Activated T-cell treated with anti-CD3 and anti-CD28 coated beads, Interleukin-2, amount 50 U/mL, for 24 hours (primary cell): ENCODE data around the gene EBP.
A peak's percentile ranks its signal among the peaks of the same experiment; 100 is the strongest.
"Not testable (repeated sequence)": the region's sequence is repeated elsewhere in the genome, so short reads cannot be mapped to it uniquely, and the experiment has no call there.

ENCODE experiments used
- DNase-seq: peaks from one replicate; pipeline ENCODE4 v3.0.0-alpha.2; 2020
- H3K27ac Mint-ChIP-seq: 2 replicates; pipeline ENCODE4 v1.8.0; 2020; ENCODE audit warnings: mild to moderate bottlenecking, mixed read lengths
- H3K27me3 Mint-ChIP-seq: 2 replicates; pipeline ENCODE4 v1.8.0; 2020; ENCODE audit warnings: mixed read lengths
- H3K36me3 Mint-ChIP-seq: 2 replicates; pipeline ENCODE4 v1.8.0; 2020; ENCODE audit warnings: low read depth, mixed read lengths
- H3K4me1 Mint-ChIP-seq: 2 replicates; pipeline ENCODE4 v1.8.0; 2020; ENCODE audit warnings: low read depth, mixed read lengths
- H3K4me3 Mint-ChIP-seq: 2 replicates; pipeline ENCODE4 v1.8.0; 2020; ENCODE audit warnings: mild to moderate bottlenecking, moderate library complexity, mixed read lengths
- H3K9me3 Mint-ChIP-seq: 2 replicates; pipeline ENCODE4 v1.8.0; 2020; ENCODE audit warnings: mixed read lengths

The EBP gene

DNA sequence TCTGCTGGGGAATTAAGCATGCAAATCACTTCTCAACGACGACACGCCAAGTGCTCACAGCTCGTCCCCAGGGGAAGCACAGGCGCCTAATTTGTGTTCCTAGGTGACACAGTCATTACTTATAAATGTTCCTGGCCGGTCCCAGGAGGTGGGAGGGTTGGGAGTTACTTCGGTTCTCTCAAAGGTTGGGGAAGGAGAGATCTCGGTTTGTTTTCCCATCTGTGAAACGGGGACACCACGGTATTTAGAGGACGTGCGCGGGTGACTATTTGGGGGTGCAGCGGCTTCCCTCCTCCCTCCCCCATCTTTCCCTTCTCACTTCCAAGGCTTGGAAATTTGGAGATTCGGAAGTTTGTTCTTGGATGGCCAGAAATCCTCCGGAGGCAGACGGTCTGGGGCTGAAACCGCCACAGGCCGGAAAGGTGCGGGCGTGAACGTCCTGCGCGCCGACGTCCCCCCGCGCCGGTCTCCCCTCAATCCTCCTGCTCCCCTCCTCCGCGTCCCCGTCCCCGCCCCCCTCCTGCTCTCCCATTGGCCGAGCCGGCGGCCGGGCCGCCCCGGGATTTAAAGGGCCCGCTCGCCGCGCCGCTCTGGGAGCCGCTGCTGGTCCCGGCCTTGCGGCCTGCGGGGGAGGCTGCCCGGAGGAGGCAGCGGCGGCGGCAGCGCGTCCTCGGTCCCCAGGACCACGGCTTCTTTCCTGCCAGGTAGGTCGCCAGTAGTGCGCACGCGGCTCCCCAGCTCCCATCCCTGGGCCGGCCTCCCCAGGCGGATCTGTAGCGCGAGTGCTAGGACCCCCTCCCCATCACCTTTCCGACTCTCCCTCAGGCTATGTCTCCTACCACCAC, 13.0 kb upstream of the EBP start, which contains the start of gene PORCN:
TSS of gene PORCN (plus strand) at position 593 of the 845 bp plus-strand sequence. CDS start 829 bp downstream, outside the sequence.
- H3K27me3 Mint-ChIP-seq: peaks cover 10% of the 10 kb centered on the region
- H3K4me3 Mint-ChIP-seq: peak within 1 kb of the TSS; percentile 87
- H3K9me3 Mint-ChIP-seq: no peaks in the 10 kb centered on the region
- DNase-seq: peak; percentile 83
- peaks cover 19% of the 10 kb centered on the region for H3K4me1 Mint-ChIP-seq
- peak within 1 kb of the TSS; percentile 90 for H3K27ac Mint-ChIP-seq
- H3K36me3 Mint-ChIP-seq: peaks cover 4% of the 10 kb centered on the region

DNA sequence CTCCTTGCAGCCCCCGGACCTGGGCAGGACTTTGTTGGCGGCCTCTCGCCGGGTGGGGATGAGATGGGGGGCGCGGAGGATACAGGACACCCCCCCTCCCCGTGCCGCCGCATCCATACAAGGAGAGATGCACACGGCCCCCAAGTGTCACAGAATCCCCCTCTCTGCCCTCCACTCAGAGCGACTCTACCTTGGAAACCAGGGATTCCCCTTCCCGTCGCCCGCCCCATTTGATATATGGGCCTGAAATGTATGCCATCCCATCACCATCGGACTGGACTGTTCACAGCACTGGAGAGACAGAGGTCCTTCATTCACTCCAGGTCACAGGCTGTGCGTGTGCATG, 12.4 kb upstream of the EBP start:
- H3K4me3 Mint-ChIP-seq: peak overlapping the region; percentile 87
- peaks cover 4% of the 10 kb centered on the region for H3K36me3 Mint-ChIP-seq
- H3K4me1 Mint-ChIP-seq: peaks cover 19% of the 10 kb centered on the region
- peak overlapping the region; percentile 87 for H3K27ac Mint-ChIP-seq
- peaks cover 5% of the 10 kb centered on the region for H3K27me3 Mint-ChIP-seq
- no peaks in the 10 kb centered on the region for H3K9me3 Mint-ChIP-seq
- DNase-seq: no peak

DNA sequence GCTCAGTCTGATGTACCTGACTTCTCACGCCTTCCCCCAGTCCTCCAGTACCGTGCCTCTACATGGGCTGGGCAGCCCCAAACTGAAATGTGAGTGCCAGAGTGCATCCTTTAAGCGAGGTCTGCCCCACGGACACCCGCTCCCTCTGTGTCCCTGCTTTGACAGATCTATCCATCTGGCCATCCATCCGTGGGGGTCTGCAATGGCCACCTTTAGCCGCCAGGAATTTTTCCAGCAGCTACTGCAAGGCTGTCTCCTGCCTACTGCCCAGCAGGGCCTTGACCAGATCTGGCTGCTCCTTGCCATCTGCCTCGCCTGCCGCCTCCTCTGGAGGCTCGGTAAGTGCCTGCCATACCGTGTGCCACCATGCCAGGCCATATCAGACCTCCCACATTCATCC, 12.0 kb upstream of the EBP start:
- Mint-ChIP-seq H3K27ac (peak overlapping the region; percentile 87), H3K4me3 (peak overlapping the region; percentile 87), H3K9me3 (no peaks in the 10 kb centered on the region), H3K27me3 (peaks cover 4% of the 10 kb centered on the region), H3K36me3 (peaks cover 7% of the 10 kb centered on the region), H3K4me1 (peaks cover 19% of the 10 kb centered on the region)
- no peak for DNase-seq

DNA sequence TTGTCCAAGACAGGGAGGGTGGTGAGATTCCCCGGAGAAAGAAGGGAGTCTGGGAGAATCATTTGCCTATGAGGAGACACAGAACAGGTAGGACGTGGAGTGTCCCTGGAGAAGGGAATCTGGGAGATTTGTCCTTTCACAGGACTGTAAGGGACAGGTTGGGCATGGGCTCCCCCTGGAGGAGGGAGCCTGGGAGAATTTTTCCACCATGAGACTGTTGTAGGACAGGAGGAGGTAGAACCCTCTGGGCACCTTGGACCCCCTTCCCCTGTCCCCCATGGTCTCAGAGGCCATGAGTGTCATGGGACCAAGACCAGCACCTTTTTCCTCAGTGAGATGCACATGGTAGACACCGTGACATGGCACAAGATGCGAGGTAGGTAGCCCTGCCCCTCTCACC, 10.0 kb upstream of the EBP start:
- no peak for DNase-seq
- Mint-ChIP-seq H3K27ac (no peak overlapping the region), H3K4me3 (no peak overlapping the region), H3K9me3 (no peaks in the 10 kb centered on the region), H3K27me3 (peaks cover 8% of the 10 kb centered on the region), H3K4me1 (peaks cover 19% of the 10 kb centered on the region), H3K36me3 (peaks cover 16% of the 10 kb centered on the region)

DNA sequence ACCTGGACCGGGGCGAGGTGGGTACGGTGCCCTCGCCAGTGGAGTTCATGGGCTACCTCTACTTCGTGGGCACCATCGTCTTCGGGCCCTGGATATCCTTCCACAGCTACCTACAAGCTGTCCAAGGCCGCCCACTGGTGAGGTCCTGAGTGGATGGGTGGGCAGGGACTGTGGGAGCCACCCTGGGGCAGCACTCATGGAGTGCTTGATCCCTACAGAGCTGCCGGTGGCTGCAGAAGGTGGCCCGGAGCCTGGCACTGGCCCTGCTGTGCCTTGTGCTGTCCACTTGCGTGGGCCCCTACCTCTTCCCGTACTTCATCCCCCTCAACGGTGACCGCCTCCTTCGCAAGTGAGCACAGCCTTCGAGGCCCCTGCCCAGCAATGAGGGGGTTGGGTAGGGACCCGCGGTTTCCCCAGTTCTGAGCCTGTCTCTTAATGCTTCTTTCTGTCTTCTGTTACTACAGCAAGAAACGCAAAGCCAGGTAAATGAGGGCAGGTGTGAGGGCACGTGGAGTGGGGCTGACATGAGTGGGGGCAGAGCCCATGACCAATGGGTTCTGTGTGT, 9.2 kb upstream of the EBP start:
- H3K27me3 Mint-ChIP-seq: peaks cover 8% of the 10 kb centered on the region
- peaks cover 22% of the 10 kb centered on the region for H3K4me1 Mint-ChIP-seq
- peaks cover 16% of the 10 kb centered on the region for H3K36me3 Mint-ChIP-seq
- no peaks in the 10 kb centered on the region for H3K9me3 Mint-ChIP-seq
- no peak overlapping the region for H3K27ac Mint-ChIP-seq
- no peak overlapping the region for H3K4me3 Mint-ChIP-seq
- DNase-seq: no peak

DNA sequence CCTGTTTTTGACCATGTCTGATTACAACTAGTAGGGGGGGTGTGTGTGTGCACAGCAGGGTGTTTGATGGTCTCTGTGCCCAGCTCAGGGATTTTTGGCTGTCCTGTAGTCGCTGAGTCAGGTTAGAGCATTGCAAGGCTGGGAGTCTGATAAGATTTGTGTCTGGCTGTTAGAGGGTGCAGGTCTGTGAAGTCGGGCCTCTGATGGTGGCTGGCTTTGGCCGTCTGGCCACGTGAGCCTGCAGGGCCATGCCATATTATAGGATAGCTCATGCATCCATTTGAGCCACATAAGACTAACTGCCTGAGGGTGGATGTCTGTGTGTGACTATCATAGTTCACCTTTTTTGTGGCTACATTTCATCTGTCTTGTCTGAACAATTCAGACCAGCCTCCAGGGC, 7.9 kb upstream of the EBP start:
- DNase-seq: no peak
- Mint-ChIP-seq H3K36me3 (peaks cover 16% of the 10 kb centered on the region), H3K9me3 (no peaks in the 10 kb centered on the region), H3K27ac (no peak overlapping the region), H3K27me3 (peaks cover 8% of the 10 kb centered on the region), H3K4me1 (peaks cover 18% of the 10 kb centered on the region), H3K4me3 (no peak overlapping the region)

DNA sequence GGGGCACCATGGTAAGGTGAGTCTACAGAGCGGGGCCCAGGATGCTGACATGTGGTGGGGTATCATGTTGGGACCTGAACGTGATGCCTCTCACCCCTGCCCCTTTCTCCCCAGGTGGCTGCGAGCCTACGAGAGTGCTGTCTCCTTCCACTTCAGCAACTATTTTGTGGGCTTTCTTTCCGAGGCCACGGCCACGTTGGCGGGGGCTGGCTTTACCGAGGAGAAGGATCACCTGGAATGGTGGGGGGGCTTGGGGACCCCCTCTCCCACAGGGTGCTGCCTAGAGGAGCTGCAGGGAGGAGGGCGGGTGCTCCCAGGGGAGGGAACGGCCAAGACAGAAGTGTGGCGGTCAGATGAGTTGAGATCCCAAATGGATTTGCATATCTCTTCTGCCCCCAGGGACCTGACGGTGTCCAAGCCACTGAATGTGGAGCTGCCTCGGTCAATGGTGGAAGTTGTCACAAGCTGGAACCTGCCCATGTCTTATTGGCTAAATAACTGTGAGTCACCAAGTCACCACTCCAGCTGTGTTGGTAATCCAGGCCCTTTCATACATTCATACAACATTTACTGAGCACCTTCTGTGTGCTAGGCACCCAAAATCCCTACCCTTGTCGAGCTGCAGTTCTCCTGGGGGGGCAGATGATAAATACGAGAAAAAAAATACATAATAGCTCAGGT, 7.3 kb upstream of the EBP start:
- peaks cover 14% of the 10 kb centered on the region for H3K36me3 Mint-ChIP-seq
- no peak for DNase-seq
- no peak overlapping the region for H3K27ac Mint-ChIP-seq
- no peaks in the 10 kb centered on the region for H3K9me3 Mint-ChIP-seq
- H3K4me1 Mint-ChIP-seq: peaks cover 19% of the 10 kb centered on the region
- H3K4me3 Mint-ChIP-seq: no peak overlapping the region
- H3K27me3 Mint-ChIP-seq: peaks cover 8% of the 10 kb centered on the region

DNA sequence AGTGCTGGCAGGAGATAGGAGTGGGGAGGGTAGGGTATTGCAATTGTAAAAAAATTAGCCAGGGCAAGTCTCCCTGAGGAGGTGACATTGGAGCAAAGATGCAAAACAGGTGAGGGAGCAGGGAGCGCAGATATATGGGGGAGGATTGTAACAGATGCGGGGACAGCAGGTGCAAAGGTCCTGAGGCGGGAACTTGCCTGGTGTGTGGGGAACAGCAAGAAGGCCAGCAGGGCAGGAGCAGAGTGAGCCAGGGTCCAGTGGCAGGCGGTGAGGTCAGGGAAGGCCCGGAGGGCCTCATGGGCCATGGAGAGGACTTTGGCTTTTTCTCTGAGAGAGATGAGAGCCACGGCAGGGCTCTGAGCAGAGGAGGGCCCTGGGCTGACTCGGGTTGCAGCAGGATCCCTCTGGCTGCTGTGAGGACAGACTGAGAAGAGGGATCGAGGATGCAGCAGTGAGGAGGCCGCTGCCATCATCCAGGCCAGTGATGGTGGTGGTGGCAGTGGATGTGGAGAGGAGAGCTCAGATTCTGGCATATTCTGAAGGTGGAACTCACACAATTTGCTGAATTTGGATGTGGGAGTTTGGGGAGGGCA, 6.6 kb upstream of the EBP start:
- Mint-ChIP-seq H3K4me3 (no peak overlapping the region), H3K9me3 (no peaks in the 10 kb centered on the region), H3K4me1 (peaks cover 15% of the 10 kb centered on the region), H3K36me3 (peaks cover 12% of the 10 kb centered on the region), H3K27me3 (peaks cover 4% of the 10 kb centered on the region), H3K27ac (no peak overlapping the region)
- DNase-seq: no peak

DNA sequence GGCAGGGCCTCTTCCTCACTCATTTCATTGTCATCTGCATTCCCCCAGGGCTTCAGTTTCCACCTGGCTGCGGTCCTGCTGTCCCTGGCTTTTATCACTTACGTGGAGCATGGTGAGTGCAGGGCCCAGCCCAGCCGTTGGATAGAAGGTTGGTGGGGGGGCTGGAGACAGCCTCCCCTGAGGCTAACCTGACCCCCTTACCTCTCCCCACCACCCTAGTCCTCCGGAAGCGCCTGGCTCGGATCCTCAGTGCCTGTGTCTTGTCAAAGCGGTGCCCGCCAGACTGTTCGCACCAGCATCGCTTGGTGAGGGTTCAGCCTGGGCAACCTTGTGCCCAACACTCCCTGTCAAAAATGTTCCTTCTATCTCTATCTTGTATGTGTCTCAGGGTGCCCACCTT, 5.8 kb upstream of the EBP start:
- no peak for DNase-seq
- Mint-ChIP-seq H3K27me3 (peaks cover 4% of the 10 kb centered on the region), H3K27ac (no peak overlapping the region), H3K4me3 (no peak overlapping the region), H3K9me3 (no peaks in the 10 kb centered on the region), H3K4me1 (peaks cover 18% of the 10 kb centered on the region), H3K36me3 (peaks cover 12% of the 10 kb centered on the region)

DNA sequence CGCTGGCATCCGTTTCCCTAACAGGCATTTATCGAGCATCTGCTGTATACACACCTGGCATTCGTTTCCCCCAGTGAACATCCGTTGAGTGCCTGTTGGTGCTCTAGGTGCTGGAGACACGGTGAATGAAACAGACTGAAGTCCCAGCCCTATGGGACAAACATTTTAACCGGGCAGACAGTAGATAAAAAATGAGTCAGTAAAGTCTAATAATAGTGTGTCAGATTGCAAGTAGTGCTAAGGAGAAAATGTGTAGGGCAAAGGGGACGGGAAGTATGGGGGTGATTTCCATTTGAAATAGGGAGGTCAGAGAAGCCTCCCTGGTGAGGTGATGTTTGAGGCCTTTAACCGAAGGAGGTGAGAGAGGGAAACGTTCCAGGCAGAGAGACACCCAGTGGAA, 5.3 kb upstream of the EBP start:
- peaks cover 22% of the 10 kb centered on the region for H3K4me1 Mint-ChIP-seq
- no peaks in the 10 kb centered on the region for H3K9me3 Mint-ChIP-seq
- peaks cover 4% of the 10 kb centered on the region for H3K27me3 Mint-ChIP-seq
- H3K4me3 Mint-ChIP-seq: no peak overlapping the region
- no peak overlapping the region for H3K27ac Mint-ChIP-seq
- no peak for DNase-seq
- peaks cover 12% of the 10 kb centered on the region for H3K36me3 Mint-ChIP-seq

DNA sequence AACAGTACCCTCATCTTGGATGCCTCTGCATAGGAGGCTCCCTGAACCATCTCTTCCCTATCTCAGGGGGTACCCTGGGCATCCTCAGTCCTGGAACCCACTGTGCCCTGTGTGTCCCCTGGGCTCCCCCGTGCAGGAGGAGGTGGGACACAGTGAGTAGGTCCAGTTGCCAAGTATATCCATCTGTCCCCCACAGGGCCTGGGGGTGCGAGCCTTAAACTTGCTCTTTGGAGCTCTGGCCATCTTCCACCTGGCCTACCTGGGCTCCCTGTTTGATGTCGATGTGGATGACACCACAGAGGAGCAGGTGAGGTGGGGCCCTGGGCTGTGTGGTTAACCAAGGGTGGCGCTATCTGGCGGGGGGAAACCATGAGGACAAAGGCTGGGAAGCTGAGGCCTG, 4.6 kb upstream of the EBP start:
- Mint-ChIP-seq H3K9me3 (no peaks in the 10 kb centered on the region), H3K27me3 (peaks cover 4% of the 10 kb centered on the region), H3K4me1 (peaks cover 23% of the 10 kb centered on the region), H3K4me3 (no peak overlapping the region), H3K36me3 (peaks cover 13% of the 10 kb centered on the region), H3K27ac (no peak overlapping the region)
- DNase-seq: no peak

DNA sequence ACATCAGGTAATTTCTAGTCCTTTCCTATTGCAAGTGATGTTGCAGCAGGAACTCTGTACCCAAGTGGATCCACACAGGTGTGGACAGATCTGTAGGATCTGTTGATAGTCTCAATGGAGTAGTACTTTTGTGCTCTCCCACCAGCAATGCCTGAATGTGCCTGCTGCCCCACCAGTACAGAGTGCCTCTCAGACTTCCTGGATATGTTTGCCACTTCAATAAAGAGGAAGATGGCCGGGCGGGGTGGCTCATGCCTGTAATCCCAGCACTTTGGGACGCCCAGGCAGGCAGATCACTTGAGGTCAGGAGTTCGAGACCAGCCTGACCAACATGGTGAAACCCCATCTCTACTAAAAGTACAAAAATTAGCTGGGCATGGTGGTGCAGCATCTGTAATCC, 2.1 kb upstream of the EBP start:
- H3K4me3 Mint-ChIP-seq, H3K27me3 Mint-ChIP-seq, H3K9me3 Mint-ChIP-seq, DNase-seq: not testable (repeated sequence)
- Mint-ChIP-seq H3K4me1 (peaks cover 27% of the 10 kb centered on the region), H3K27ac (peak overlapping the region; percentile 18), H3K36me3 (peaks cover 21% of the 10 kb centered on the region)

DNA sequence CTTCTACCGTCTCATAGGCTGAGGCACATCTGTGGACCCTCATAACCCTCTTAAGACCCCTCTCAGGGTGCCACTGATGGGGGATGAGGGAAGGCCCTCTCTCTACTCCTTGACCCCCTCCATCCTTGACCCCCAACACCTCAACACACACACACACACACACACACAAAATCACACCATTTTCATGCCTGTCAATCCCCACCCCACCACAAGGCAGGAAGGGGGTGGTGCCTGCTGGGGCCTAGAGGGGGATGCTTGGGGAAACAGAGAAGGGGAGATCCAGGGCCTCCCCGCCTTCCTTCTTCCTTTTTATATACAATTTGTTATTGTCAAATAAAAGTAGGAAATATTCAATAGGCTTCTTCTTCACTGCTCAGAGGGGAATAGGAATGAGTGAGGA, 1.2 kb upstream of the EBP start:
- peak overlapping the region; percentile 91 for H3K4me3 Mint-ChIP-seq
- H3K4me1 Mint-ChIP-seq: peaks cover 32% of the 10 kb centered on the region
- H3K9me3 Mint-ChIP-seq: no peaks in the 10 kb centered on the region
- H3K27me3 Mint-ChIP-seq: no peaks in the 10 kb centered on the region
- peak overlapping the region; percentile 91 for H3K27ac Mint-ChIP-seq
- peaks cover 22% of the 10 kb centered on the region for H3K36me3 Mint-ChIP-seq
- no peak for DNase-seq

DNA sequence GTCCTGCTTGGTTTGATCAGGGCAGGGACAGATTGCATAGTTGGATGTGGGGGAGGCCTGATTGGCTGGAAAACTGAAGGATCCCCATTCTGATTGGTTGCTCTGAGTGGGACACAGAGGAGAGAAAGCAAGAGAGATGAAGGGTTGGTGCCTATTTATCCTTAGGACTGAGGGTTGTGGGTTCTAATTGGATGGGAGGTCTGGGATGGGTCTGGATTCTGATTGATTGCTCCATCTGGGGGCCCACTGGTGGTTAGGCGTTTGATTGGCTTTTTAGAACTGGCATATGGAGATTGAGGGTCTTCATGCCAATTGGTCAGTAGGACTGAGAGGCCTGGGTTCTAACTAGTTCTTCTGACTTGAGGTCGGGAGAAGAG, 644 bp upstream of the EBP start:
- H3K9me3 Mint-ChIP-seq: no peaks in the 10 kb centered on the region
- peaks cover 32% of the 10 kb centered on the region for H3K4me1 Mint-ChIP-seq
- peak overlapping the region; percentile 91 for H3K4me3 Mint-ChIP-seq
- H3K36me3 Mint-ChIP-seq: peaks cover 25% of the 10 kb centered on the region
- H3K27me3 Mint-ChIP-seq: no peaks in the 10 kb centered on the region
- no peak for DNase-seq
- H3K27ac Mint-ChIP-seq: peak overlapping the region; percentile 91

DNA sequence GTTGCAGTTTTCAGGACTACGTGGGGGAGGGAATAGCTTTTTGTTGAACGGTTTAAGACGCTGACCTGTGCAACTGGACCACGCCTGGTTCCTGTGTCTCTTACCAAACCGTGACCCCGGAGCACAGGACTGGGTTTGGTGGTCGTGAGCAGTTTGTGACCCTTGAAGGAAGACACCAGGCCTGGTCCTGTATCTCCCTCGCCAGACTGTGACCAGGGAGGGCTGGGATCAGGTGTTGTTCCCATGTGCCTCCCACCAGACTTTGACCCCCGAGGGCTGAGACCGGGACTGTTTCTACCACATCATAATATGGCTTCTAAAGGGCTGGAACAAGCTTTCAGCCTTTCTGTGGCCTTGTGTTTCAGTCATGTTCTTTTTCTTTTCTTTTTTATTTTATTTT, 683 bp downstream of the EBP start:
- Mint-ChIP-seq H3K36me3 (peaks cover 36% of the 10 kb centered on the region), H3K27me3 (no peaks in the 10 kb centered on the region), H3K4me1 (peaks cover 28% of the 10 kb centered on the region), H3K9me3 (no peaks in the 10 kb centered on the region), H3K27ac (peak overlapping the region; percentile 91), H3K4me3 (peak overlapping the region; percentile 91)
- no peak for DNase-seq
